ENCODE results near the gene KIF26B.
"Not testable (repeated sequence)": the region's sequence is repeated elsewhere in the genome, so short reads cannot be mapped to it uniquely, and the experiment has no call there.

- not testable (repeated sequence) for TF ChIP-seq POLR2A (IDR thresholded peaks at IDR 0.05); CTCF (IDR thresholded peaks at IDR 0.05); POLR2AphosphoS5 (IDR thresholded peaks at IDR 0.05; ENCODE audit: insufficient read depth in 1 of 2, low read depth in 1 of 2)
These were observed 182.2 kb downstream of the KIF26B start for GRCh38 chr1:245336984-245337355.
